Ovary (tissue), 9 donors: Measurements from ENCODE around the gene TMEM63C. TPM values are rescaled to one million over a fixed set of nuclear protein-coding genes. Genes with fewer than 3 reads are reported as not detected.
"Not testable (repeated sequence)": the region's sequence is repeated elsewhere in the genome, so short reads cannot be mapped to it uniquely, and the experiment has no call there.

Experiments
- DNase-seq, 5 donors: peaks; one replicate each; pipeline ENCODE4 v3.0.0-alpha.2; 2019 to 2020
- H3K27ac ChIP-seq, 2 donors: fragments of 200-600 bp; one replicate each; pipeline versions ENCODE4 v1.5.1 to v1.8.0; 2019 to 2022
- H3K27me3 ChIP-seq: fragments of 200-600 bp; one replicate; pipeline ENCODE4 v1.8.0; 2022
- H3K36me3 ChIP-seq: fragments of 200-600 bp; sonication (generic); one replicate; pipeline ENCODE4 v1.5.1; 2019
- H3K4me1 ChIP-seq: one replicate; pipeline ENCODE4 v1.8.1; 2013; ENCODE audit warnings: mild to moderate bottlenecking, moderate library complexity; ENCODE audit not compliant: insufficient read depth
- H3K4me3 ChIP-seq: fragments of 200-600 bp; sonication (generic); one replicate; pipeline ENCODE4 v1.5.1; 2017
- H3K9me3 ChIP-seq, 2 donors: fragments of 200-600 bp in 1 of 2; sonication (generic) in 1 of 2; one replicate each; pipeline versions ENCODE4 v1.5.1 to v1.8.1; 2013 to 2019; ENCODE audit warnings: mild to moderate bottlenecking in 1 of 2, moderate library complexity in 1 of 2
- EP300 ChIP-seq: sonication (generic); formaldehyde crosslinking; IDR thresholded peaks from one replicate; pipeline ENCODE4 v1.6.1; 2017; ENCODE audit warnings: antibody characterized with exemption
- POLR2A ChIP-seq: fragments of 450-650 bp; IDR thresholded peaks from one replicate; pipeline ENCODE4 v1.6.1; 2017; ENCODE audit warnings: antibody characterized with exemption, mild to moderate bottlenecking, moderate library complexity
- WGBS, 3 donors: extraction: QIAGEN DNeasy Blood & Tissue Kit in 1 of 3; methylation state at CpG; one replicate each; pipeline versions ENCODE4 v1.1.5 to v1.1.7; 2013 to 2017; 5-methylcytosine and 5-hydroxymethylcytosine counted together
- intact Hi-C, 4 donors: fragments of 100-400 bp; cut with DNase I; formaldehyde crosslinking; loops; one replicate each; pipeline versions ENCODE4 v1.11.0 to v1.15.1; 2022 to 2023
- polyA plus RNA-seq, 2 donors: library from polyadenylated mRNA; stranded (reverse); fragments of 200-250 nt in 1 of 2; fragments of 350-450 nt in 1 of 2; fragmentation: Illumina TruSeq in 1 of 2; extraction: RNeasy Lipid Tissue Mini Kit (QIAGEN cat#74804) in 1 of 2; gene quantifications; one replicate each; pipeline ENCODE4 v1.2.3, GENCODE V29; 2013 to 2014
- total RNA-seq, 7 donors: library from RNA; depleted of rRNA in 2 of 7; stranded (reverse); fragments of >200 nt in 2 of 7; fragmentation: NEBNext Ultra II Directional in 3 of 7; extraction: Animal tissue kit (Norgen Biotek cat#: 25700) in 3 of 7; gene quantifications; one replicate each; pipeline versions ENCODE4 v1.1.0 to v1.2.4, GENCODE V29; 2016 to 2023
- TF ChIP-seq, protein P1 (sequence below), 3 donors: fragments of 450-650 bp in 2 of 3; fragments of 200-600 bp in 1 of 3; IDR thresholded peaks; one replicate each; pipeline versions ENCODE4 v1.5.1 to v1.8.0; 2016 to 2022; ENCODE audit warnings: antibody characterized with exemption in 3 of 3, mild to moderate bottlenecking in 1 of 3
- donor health status: DM: no; HTN: no; CAD: no; lungs with moderate emphysema.
- donor health status: DM: no; HTN: no; CAD: no.
- donor health status: Bipolar disorder and iron deficiency.
- donor health status: DM: yes; HTN: yes; CAD: no.
- donor health status: DM: no; HTN: no; CAD: no.
- donor health status: DM: yes; HTN: yes; CAD: no.

TMEM63C gene
- total and polyA plus RNA-seq, 9 donors, result 0.16 to 1.7 (median 0.25) TPM; not detected in 1

- H3K4me3 ChIP-seq, result no peak overlapping the region
- no peaks in the 10 kb centered on the region for H3K27me3 ChIP-seq
- no peak overlapping the region for H3K27ac ChIP-seq
- 78 to 84% (median 83%) methylated on average over 4 of the region's 4 CpGs for WGBS, 3 donors
- H3K36me3 ChIP-seq, result no peaks in the 10 kb centered on the region
- H3K4me1 ChIP-seq, result no peaks in the 10 kb centered on the region
- intact Hi-C loops, result no loop called here
- DNase-seq, result no peak
- TF ChIP-seq EP300, result no peak
- TF ChIP-seq, protein P1, sequence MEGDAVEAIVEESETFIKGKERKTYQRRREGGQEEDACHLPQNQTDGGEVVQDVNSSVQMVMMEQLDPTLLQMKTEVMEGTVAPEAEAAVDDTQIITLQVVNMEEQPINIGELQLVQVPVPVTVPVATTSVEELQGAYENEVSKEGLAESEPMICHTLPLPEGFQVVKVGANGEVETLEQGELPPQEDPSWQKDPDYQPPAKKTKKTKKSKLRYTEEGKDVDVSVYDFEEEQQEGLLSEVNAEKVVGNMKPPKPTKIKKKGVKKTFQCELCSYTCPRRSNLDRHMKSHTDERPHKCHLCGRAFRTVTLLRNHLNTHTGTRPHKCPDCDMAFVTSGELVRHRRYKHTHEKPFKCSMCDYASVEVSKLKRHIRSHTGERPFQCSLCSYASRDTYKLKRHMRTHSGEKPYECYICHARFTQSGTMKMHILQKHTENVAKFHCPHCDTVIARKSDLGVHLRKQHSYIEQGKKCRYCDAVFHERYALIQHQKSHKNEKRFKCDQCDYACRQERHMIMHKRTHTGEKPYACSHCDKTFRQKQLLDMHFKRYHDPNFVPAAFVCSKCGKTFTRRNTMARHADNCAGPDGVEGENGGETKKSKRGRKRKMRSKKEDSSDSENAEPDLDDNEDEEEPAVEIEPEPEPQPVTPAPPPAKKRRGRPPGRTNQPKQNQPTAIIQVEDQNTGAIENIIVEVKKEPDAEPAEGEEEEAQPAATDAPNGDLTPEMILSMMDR (IDR thresholded peaks at IDR 0.05), result no peak
- no peaks in the 10 kb centered on the region for H3K9me3 ChIP-seq
Observed at GRCh38 chr14:77161011-77161410, 20.6 kb upstream of the TMEM63C start.

- no peaks in the 10 kb centered on the region for H3K9me3 ChIP-seq
- TF ChIP-seq EP300 (no peak), POLR2A (no peak)
- TF ChIP-seq, protein P1 (IDR thresholded peaks at IDR 0.05), result no peak
- H3K27ac ChIP-seq, result no peak overlapping the region
- intact Hi-C loops, result no loop called here
- DNase-seq, result no peak
- no peaks in the 10 kb centered on the region for H3K36me3 ChIP-seq
- no peak overlapping the region for H3K4me3 ChIP-seq
- no peaks in the 10 kb centered on the region for H3K27me3 ChIP-seq
- WGBS, 3 donors, result 60 to 67% (median 66%) methylated on average over 3 of the region's 3 CpGs
- H3K4me1 ChIP-seq, result no peaks in the 10 kb centered on the region
Observed at GRCh38 chr14:77170045-77170444, 11.6 kb upstream of the TMEM63C start.

- Histone ChIP-seq H3K36me3 (no peaks in the 10 kb centered on the region), H3K9me3 (no peaks in the 10 kb centered on the region), H3K27me3 (no peaks in the 10 kb centered on the region), H3K4me3 (no peak overlapping the region), H3K4me1 (no peaks in the 10 kb centered on the region), H3K27ac (no peak overlapping the region)
- TF ChIP-seq POLR2A (no peak), EP300 (no peak)
- TF ChIP-seq, protein P1 (IDR thresholded peaks at IDR 0.05), result no peak
- no peak for DNase-seq
- whole genome bisulfite sequencing, 3 donors, result 62 to 70% (median 64%) methylated on average over 5 of the region's 5 CpGs
- intact Hi-C loops, result no loop called here
Observed at GRCh38 chr14:77172916-77173315, 8.7 kb upstream of the TMEM63C start.

GRCh38 chr14:77173911-77174617 lies 7.5 kb upstream of the TMEM63C start:
- H3K4me1 ChIP-seq, H3K27ac ChIP-seq, intact Hi-C loops, DNase-seq, H3K4me3 ChIP-seq, H3K36me3 ChIP-seq, H3K9me3 ChIP-seq, H3K27me3 ChIP-seq: not testable (repeated sequence)
- 88 to 90% (median 89%) methylated on average over 9 of the region's 9 CpGs for WGBS, 3 donors

GRCh38 chr14:77175843-77176242 lies 5.8 kb upstream of the TMEM63C start:
- 56 to 80% (median 56%) methylated on average over 3 of the region's 3 CpGs for WGBS, 3 donors
- Histone ChIP-seq H3K36me3 (no peaks in the 10 kb centered on the region), H3K4me1 (no peaks in the 10 kb centered on the region), H3K4me3 (no peak overlapping the region), H3K27me3 (no peaks in the 10 kb centered on the region), H3K27ac (no peak overlapping the region), H3K9me3 (no peaks in the 10 kb centered on the region)
- DNase-seq, result no peak
- intact Hi-C loops, result no loop called here
- TF ChIP-seq EP300, result no peak
- TF ChIP-seq, protein P1 (IDR thresholded peaks at IDR 0.05), result no peak
- no peak for TF ChIP-seq POLR2A
